Stimulated activated CD8-positive, alpha-beta memory T cell treated with anti-CD3 and anti-CD28 coated beads, Interleukin-15, amount 100 ng/mL, for 24 hours (primary cell): Measurements from ENCODE around the gene PGAP2.
A peak's percentile ranks its signal among the peaks of the same experiment; 100 is the strongest.
"Not testable (repeated sequence)": the region's sequence is repeated elsewhere in the genome, so short reads cannot be mapped to it uniquely, and the experiment has no call there.

Experiments
- DNase-seq: peaks from one replicate; pipeline ENCODE4 v3.0.0-alpha.2; 2020; ENCODE audit warnings: low read depth

Gene PGAP2

DNA sequence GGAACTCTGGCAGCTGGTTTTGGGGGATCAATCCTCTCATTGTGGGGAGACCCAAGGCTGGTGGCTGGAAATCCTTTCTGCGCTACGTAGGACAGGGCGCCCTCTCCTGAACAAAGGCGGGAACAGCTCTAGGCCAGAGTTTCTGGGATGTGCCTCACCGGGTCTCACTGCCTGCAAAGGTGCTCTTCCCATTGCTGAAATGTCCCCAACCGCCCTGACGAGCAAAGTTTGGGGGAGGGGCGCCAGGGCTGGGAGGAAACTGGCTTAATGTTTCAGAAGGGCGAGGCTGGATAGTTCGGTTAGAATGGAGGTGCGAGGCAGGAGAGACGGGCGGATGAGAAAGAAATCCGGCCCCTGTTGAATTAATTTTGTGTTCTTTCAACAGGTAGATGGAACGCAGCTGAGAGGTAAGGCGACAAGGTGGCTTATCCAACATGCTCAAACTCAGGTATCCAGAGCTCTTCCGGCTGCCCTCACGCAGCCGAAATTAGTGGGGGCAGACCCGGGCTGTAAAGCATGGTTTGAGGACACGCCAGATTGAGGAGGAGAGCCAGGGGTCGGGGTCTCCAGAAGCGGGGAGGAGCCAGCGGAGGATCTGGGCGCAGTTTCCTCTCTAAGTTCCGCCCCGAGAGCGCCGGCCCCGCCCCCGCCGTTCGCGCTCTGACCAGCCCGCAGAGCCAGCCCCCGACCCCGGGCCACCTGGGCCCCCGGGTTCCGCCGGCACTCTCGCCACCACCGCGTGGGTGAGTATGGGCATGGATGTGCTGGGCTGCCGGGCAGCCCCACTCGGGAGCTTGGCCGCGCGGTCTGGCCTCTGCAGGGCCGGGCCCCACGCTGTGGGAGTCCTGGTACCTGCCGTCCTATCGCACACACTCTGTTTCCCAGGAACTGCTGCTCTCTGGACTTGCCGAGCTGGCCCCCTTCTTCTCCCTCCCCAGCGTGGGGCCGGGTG lies at the start of gene PGAP2:
Gene PGAP2, plus strand, starts transcription at position 652 of the 952 bp plus-strand sequence. CDS start 2,700 bp downstream, outside the sequence.
- peak; percentile 14 for DNase-seq

DNA sequence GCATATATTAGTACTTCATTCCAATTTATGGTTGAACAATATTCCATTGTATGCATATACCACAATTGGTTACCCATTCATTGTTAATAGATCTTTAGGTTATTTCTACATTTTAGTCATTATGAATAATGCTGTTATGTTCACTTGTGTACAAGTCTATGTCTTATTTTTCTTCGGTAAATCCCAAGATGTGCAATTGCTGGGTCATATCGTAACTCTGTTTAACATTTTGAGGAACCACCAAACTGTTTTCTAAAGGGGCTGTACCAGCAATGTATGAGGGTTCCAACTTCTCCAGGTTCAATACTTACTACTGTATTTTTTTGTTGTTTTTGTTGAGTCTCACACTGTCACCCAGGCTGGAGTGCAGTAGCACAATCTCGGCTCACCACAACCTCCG lies 44.1 kb upstream of the PGAP2 start:
- DNase-seq = no peak

DNA sequence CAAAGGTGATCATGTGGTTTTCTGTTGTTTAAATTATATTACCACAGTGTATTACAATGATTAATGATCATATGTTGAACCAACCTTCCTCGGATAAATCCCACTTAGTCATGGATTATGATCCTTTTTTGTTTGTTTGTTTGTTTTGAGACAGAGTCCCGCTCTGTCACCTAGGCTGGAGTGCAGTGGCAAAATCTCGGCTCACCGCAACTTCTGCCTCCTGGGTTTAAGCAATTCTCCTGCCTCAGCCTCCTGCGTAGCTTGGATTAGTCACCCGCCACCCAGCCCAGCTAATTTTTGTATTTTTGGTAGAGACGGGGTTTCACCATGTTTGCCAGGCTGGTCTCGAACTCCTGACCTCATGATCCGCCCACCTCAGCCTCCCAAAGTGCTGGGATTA lies 41.5 kb upstream of the PGAP2 start:
- not testable (repeated sequence) for DNase-seq

DNA sequence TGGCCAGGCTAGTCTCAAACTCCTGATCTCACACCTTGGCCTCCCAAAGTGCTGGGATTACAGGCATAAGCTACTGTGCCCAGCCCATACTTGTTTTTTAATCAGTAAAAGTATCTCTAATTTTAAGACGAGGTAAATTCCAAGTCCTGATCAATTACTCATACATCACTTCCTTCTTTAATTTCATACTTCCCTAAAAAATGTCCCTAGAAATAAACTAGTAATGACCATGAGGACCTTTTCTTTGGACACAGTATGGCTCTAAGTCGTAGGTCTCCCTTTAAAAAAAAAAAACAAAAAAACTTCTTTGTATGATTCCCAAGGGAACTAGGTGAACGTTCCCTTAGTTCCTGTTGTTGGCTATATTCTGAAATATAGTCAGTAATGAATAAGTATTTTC lies 40.8 kb upstream of the PGAP2 start:
- DNase-seq = no peak

DNA sequence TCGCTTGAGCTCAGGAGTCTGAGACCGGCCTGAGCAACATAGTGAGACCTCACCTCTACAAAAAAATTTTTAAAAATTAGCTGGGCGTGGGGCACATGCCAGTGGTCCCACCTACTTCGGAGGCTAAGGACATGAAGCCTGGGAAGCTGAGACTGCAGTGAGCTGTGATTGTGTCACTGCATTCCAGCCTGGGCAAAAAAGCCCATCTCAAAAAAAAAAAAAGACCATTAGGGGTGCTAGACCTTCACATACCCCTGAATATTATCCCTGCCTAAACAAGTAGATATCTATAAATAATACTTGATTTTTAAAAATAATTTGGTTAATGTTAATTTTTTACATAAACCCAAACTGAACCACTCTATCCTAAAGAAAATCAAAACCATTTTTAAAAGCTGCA lies 35.2 kb upstream of the PGAP2 start:
- DNase-seq = no peak

DNA sequence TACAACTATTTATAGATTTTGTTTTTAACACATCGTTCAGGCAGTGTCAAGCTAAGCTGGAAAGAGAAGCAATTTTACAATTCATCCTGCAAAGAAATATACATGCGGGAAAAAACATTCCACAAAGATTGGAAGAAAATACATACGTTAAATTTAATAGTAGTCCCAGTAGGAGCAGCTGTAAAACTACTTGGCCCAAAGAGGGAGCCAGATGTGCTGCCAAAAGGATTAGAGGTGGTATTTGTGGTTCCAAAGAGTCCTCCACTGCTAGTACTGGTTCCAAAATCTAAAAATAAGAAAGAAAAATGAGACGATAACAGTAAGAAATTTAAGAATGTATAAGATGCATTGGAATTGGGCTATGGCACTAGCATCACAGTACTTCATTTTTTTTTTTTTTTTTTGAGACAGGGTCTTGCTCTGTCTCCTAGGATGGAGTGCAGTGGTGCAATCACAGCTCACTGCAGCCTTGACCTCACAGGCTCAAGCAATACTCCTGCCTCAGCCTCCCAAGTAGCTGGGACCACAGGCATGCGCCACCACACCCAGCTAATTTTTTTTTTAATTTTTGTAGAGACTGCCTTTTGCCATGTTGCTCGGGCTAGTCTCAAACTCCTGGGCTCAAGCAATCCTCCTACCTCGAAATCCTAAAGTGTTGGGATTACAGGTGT lies 32.5 kb upstream of the PGAP2 start:
- DNase-seq = no peak

DNA sequence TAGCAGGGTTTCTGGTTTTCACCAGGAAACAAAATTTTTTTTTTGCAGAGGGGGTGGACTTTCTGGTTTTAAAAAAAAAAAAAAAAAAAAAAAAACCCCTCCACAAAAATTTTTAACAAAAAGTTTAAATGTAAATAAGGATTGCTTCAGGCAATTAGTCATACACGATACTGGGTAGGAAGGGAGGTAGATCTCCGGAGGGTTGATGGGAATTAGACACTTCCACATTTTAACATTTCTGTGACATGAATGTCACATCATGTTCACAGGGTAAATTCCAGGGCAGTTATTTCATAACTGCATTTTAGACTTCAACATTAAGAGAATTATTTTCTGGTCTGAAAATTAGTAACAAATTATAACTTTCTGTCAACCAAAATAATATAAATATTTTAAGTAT lies 26.9 kb upstream of the PGAP2 start:
- DNase-seq = no peak

DNA sequence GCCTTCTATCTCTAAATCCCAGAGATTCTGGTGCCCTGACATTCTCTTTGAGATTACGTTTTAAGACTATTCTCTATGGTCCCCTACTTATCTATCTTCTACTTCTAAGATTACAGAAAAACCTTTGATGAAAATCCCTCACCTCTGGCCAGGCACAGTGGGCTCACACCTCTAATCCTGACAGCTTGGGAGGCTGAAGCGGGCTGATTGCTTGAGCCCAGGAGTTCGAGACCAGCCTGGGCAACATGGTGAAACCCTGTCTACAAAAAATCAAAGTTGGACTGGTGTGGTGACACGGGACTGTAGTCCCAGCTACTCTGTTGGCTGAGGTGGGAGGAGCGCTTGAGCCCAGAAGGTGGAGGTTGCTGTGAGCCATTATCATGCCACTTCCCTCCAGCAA lies 25.4 kb upstream of the PGAP2 start:
- no peak for DNase-seq

DNA sequence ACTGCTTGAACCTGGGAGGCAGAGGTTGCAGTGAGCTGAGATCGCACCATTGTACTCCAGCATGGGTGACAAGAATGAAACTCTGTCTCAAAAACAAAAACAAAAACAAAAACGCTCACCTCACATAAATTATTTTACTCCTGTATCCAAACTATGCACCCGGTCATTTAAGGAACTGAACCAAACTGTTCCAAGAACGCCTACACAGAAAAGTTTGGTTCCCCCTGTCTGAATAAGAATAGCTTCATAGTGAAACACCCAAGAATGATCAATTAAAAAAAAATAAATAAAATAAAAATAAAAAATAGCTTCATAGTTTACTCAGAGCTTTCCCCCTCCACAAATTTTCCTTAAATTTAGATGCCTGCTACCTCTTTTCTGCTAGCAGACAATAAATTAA lies 24.7 kb upstream of the PGAP2 start:
- DNase-seq = no peak

DNA sequence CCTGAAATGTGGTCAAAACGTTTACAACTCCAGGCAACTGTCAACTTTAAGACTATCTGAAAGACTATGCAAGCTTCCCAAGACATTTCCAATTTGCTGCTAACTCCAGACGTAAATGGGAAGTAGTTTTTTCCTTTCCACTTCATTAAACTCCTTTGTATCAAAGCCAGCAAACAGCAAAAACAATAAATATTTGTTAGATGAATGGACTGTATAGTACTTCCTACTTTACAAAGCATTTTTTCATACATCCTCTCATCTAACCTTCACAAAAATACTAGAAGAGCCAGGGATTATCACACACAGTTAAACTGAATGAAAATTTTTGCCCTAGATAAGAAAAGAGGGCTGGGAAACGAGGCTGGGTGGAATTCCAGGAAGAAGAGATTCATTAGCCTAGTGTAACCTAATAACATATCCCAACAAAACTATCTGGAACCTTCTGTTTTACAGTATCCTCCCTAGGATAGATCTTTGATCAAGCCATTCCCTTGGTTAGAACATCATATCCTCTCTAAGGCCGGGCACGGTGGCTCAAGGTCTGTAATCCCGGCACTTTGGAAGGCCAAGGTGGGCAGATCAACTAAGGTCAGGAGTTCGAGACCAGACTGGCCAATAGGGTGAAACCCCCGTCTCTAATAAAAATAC lies 21.5 kb upstream of the PGAP2 start:
- DNase-seq = no peak

DNA sequence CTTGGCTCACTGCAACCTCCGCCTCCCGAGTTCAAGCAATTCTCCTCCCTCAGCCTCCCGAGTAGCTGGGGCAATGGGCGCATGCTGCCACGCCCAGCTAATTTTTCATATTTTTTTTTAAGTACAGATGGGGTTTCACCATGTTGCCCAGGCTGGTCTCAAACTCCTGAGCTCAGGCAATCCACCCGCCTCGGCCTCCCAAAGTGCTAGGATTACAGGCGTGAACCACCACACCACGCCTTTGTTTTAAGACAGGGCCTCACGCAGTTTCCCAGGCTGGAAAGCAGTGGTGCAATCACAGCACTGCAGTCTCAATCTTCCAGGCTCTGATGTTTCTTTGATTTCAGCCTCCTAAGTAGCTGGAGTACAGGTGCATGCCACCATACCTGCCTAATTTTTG lies 14.0 kb upstream of the PGAP2 start:
- not testable (repeated sequence) for DNase-seq

DNA sequence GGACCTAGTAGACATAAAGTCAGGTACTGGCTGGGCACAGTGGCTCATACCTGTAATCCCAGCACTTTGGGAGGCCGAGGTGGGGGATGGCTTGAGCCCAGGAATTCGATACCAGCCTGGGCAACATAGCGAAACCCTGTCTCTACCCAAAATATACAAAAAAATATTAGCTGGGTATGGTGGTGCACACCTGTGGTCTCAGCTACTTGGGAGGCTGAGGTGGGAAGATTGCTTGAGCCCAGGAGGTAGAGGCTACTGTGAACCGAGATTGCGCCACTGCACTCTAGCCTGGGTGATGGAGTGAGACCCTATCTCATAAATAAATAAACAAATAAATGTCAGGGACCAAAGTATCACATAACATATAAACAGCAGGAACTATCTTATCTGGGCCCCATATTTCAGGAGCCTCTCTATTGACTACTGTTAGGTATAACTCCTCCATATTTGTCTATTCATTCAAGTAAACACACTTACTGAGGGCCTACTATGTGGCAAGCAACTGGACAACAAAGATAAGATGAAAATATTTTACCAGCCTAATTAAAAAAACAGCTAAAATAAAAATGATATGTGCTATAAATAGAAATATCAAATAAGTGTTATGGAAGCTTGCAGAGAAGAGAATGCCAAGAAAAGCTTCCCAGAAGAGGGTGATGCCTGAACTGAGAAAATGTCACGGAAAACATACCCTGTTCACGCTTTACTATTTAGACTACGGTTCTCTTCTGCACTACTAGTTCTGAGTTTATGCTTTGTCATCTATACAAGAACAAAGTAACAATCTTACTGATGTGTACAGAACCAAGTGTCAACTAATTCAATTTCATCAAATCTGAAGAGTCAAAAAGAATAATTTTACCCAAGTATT lies 13.0 kb upstream of the PGAP2 start:
- no peak for DNase-seq

DNA sequence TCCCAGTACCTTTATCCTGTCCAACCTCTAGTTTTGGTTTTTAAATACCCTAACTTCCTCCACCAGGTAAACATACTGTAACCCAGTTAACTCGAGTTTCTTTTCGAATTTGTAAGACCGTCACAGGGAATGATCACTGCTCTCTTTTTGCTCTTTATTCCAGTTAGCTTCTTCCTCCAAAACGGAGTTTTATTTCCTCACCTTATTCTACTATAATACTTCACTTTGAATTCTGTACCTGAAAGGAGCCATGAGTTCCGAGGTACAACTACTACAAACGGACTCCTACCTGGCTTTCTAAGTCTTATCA lies 12.4 kb upstream of the PGAP2 start:
- DNase-seq = no peak

DNA sequence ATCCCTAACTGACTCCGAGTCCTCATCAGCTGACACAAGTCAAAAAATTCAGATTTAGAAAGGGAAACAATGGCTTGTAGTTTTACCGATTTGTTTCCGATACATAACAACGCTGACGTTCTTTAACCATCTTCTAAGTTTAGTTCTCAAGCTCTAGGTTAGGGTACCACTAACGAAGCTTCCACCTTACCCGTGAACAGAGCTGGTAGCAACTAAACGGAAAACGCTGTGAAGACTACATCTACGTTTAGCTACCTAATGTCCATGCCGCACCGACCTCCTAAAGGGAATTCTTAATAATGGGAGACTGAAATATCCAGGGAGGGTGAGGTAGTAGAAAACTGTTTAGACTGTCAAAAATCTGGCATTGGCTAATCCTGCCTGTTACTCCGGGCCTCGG lies 12.0 kb upstream of the PGAP2 start:
- DNase-seq = no peak

DNA sequence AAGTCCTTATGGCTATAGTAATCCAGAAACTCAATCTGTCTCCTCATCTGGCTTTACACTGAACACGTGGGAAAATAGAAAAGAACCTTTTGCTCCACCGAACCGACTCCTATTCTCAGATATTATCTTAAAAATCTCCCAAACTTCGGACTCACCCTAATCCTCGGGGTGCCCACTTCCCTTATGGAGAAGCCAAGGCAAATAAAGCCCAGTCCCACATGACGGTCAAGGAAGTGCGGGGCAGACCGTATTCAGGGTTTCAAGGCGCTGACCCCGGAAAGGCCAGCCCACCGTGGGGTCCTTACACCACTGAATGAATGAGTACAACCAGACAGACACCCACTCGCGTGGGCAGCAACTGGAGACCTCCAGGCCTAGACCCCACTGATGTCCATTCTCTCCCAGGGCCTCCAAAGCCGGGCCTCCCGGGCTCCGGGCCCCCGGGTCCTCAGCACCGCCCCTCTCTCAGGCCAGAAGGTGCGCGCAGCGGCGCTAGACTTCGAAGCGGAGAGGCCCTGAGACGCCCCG lies 11.5 kb upstream of the PGAP2 start:
- DNase-seq = no peak

DNA sequence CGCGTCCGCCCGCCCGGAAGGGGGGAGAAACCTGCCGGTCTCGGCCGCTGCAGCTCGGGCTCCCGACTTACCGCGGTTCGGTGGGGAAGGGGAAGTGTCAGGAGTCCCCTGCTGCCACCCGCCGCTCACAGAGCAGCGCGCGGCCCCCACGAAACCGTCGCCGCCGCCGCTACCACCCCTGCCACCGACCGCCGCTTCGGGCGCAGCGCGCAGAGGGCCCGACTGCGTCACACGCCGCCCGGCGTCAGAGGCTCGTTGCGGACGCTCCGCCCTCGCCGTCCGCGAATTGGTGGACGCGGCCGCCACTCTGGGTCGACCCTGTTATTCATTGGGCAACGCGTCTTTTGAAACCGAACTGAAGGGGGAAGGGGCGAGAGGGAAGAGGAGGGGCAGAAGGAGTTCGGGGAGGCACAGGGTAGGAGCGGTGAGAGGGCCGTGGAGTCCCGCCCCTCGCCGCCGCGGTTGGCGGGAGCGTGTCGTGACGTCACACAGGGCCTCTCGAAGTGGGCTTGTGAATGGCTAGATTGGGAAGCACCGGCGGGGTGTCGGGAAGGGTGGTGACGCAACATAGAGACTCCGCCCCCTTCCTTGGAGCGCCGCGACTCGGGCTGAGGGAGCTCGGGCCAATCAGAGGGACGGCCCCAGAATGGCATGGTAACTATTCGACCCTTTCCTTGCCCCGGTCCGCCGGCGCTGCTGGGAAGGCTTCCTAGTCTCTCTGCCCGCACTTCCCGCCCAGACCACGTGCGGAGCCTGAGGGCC lies 10.8 kb upstream of the PGAP2 start, which contains the start of gene NUP98:
Gene NUP98, minus strand, starts transcription at position 226 of the 762 bp plus-strand sequence. CDS start 15,437 bp downstream, outside the sequence.
- DNase-seq = peak; percentile 99

DNA sequence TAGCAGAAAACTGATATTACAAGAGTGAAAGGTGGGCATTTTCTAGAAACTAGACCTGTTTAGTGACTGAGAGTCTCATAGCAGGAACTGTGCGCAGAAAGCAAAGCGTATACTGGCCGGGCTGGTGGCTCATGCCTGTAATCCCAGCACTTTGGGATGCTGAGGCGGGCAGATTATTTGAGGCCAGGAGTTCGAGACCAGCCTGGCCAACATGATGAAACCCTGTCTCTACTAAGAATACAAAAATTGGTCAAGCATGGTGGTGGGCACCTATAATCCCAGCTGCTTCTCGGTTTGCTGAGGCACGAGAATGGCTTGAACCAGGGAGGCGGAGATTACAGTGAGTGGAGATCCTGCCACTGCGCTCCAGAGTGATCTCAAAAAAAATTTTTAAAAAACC lies 9.2 kb upstream of the PGAP2 start:
- no peak for DNase-seq

DNA sequence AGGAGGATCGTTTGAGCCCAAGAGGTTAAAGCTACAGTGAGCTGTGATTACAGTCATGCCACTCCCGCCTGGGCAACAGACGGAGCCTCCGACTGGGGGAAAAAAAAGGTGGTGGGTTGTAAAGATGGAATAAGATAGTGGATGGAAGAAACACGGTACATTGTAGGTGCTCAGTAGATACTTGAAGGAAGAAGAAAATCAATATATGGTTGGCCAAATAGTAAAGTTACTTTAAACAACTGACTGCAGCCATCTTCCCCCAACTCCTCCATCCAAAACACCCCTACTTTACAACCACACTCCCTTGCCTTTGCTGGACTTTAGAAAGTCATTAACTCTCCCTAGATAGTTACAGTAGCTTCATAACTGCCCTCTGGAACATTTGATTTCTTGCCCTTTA lies 8.5 kb upstream of the PGAP2 start:
- DNase-seq = no peak

DNA sequence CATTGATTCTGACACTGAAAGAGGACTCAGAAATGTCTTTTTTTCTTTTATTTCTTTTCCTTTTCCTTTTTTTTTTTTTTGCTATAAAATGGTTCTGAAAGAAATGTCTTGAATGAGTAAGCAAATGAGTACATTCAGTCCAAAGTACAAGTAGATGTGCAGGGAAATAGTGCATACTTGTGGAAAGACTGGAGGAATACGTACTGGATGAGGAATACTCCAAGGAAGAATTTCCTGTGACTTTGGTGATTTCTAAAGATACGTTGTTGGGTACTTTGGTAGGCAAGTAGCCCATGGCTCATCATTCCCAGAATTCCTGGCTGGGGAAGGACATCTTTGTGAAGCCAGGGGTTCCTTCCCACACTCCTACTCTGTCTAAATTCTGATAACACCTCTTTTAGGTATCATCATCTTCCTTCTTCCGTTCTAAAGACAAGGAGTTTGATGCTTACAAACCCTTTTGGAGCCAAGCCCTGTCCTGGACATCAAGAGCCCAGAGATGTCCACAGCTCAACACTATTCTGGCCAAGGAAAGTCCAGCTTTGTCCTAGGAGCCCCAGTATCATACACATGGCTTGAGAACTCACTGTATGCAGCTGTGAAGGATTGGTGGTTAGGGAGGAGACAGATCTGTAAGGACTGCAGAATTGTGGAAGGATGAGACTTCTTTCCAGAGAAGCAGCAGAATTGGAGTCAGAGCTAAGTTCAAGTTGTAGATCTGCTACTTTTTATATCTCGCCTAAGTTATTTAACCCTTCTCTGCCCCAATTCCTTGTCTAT lies 6.2 kb upstream of the PGAP2 start:
- DNase-seq = no peak
